ENCODE data around the gene ZPLD1. TPM values are rescaled to one million over a fixed set of nuclear protein-coding genes. Genes with fewer than 3 reads are reported as not detected.

Gene ZPLD1
- total and polyA plus RNA-seq, 8 donors, result 0.07 to 0.19 (median 0.09) TPM; not detected in 3

DNA sequence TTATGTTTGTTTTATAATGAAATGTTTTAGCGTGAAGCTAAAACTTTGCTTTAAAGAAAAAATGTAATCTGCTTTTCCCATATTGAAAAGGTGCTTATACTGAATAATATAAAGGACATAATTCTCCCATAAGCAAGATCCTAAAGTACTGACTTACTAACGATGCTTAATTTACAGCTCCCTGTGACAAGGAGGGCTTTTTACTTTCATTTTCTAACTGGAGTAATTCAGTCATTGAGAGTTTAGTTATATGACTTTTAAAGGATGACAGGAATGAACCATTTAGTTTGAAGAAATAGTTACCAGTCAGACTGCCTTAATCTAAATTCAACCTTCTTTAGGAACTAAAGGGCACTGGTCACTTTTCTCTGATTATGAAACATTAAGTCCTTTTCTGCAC, 19.3 kb upstream of the ZPLD1 start:
- H3K9me3 ChIP-seq, result no peaks in the 10 kb centered on the region
- no peak for FAIRE-seq
- H3K4me1 ChIP-seq, result no peaks in the 10 kb centered on the region
- TF ChIP-seq, protein P1, sequence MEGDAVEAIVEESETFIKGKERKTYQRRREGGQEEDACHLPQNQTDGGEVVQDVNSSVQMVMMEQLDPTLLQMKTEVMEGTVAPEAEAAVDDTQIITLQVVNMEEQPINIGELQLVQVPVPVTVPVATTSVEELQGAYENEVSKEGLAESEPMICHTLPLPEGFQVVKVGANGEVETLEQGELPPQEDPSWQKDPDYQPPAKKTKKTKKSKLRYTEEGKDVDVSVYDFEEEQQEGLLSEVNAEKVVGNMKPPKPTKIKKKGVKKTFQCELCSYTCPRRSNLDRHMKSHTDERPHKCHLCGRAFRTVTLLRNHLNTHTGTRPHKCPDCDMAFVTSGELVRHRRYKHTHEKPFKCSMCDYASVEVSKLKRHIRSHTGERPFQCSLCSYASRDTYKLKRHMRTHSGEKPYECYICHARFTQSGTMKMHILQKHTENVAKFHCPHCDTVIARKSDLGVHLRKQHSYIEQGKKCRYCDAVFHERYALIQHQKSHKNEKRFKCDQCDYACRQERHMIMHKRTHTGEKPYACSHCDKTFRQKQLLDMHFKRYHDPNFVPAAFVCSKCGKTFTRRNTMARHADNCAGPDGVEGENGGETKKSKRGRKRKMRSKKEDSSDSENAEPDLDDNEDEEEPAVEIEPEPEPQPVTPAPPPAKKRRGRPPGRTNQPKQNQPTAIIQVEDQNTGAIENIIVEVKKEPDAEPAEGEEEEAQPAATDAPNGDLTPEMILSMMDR (IDR thresholded peaks at IDR 0.05), result no peak
- no peak for ATAC-seq
- H3K36me3 ChIP-seq, result no peaks in the 10 kb centered on the region
- intact Hi-C loops (cut with DNase I), result no loop called here
- H3K4me3 ChIP-seq, result no peak overlapping the region
- WGBS, 2 donors, result 68 to 73% methylated on average over 2 of the region's 2 CpGs
- H3K27ac ChIP-seq, result no peak overlapping the region
- DNase-seq, result no peak
- H3K27me3 ChIP-seq, result no peaks in the 10 kb centered on the region

DNA sequence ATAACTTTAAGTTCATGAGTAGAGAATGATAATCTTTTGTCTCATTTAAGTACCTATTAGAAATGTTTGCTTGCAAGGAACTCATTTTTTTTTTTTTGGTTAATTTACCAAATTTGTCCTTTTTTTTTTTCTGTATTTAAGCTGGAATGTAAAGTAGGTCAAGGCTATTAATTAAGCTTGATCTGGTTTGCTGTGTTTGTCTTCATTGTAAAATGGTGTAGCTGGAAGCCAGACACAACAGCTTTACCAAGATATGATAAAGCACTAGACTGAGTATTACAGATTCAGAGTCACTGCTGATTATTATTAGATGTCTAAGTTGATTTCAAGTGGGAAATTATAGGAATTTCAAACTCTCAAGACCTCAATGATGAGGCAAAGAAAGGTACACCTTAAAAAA, 15.0 kb upstream of the ZPLD1 start:
- no peaks in the 10 kb centered on the region for H3K27me3 ChIP-seq
- intact Hi-C loops (cut with DNase I), result no loop called here
- FAIRE-seq (no peak), DNase-seq (no peak), ATAC-seq (no peak)
- TF ChIP-seq, protein P1 (IDR thresholded peaks at IDR 0.05), result no peak
- no peaks in the 10 kb centered on the region for H3K4me1 ChIP-seq
- no peak overlapping the region for H3K27ac ChIP-seq
- no peaks in the 10 kb centered on the region for H3K36me3 ChIP-seq
- H3K9me3 ChIP-seq, result no peaks in the 10 kb centered on the region
- no peak overlapping the region for H3K4me3 ChIP-seq

DNA sequence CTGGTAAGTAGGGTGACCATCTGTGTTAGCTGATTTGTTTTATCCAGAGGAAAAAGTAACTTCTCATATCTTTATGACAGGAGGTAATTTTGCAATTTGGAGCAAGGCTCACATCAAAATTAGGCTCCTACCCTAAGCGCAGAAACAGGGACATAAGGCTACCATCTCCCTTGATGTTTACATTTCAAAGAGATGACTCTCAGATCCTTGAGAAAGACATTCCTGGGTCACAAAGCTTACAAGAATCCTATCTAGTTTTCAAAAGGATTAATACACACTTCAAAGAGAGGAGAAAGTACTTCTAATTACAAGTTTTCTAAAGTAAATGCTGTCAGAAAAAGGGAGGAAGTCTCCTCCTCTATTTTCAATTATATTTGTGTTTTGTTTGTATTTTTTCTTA, 7.0 kb downstream of the ZPLD1 start:
- FAIRE-seq (no peak), ATAC-seq (no peak), DNase-seq (no peak)
- 77 to 89% methylated on average over 1 of the region's 1 CpG for WGBS, 2 donors
- no peak overlapping the region for H3K27ac ChIP-seq
- H3K4me3 ChIP-seq, result no peak overlapping the region
- H3K27me3 ChIP-seq, result no peaks in the 10 kb centered on the region
- intact Hi-C loops (cut with DNase I), result no loop called here
- no peaks in the 10 kb centered on the region for H3K4me1 ChIP-seq
- H3K36me3 ChIP-seq, result no peaks in the 10 kb centered on the region
- no peaks in the 10 kb centered on the region for H3K9me3 ChIP-seq
- TF ChIP-seq, protein P1 (IDR thresholded peaks at IDR 0.05), result no peak

DNA sequence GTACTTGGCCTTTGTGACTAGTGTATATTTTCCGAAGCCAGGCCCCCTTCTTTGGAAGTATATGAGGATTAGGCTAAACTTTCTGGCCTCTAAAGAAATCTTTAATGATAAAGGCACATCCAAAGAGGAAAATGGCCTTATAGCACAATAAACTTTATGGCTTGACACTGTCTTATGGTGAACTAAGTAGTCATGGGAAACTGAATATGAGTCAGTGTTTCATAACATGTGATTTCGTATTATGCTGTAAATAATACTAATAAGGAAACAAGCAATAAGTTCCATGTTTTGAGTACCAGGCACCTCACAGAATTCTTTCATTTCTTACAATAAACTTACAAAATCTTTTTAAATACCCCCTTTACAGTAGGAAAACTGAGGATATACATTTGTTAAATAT, 8.2 kb downstream of the ZPLD1 start:
- intact Hi-C loops (cut with DNase I), result no loop called here
- no peak overlapping the region for H3K27ac ChIP-seq
- ATAC-seq, result no peak
- no peaks in the 10 kb centered on the region for H3K9me3 ChIP-seq
- FAIRE-seq, result no peak
- TF ChIP-seq, protein P1 (IDR thresholded peaks at IDR 0.05), result no peak
- no peaks in the 10 kb centered on the region for H3K4me1 ChIP-seq
- no peaks in the 10 kb centered on the region for H3K36me3 ChIP-seq
- WGBS, 2 donors, result 68 to 80% methylated on average over 2 of the region's 2 CpGs
- DNase-seq, result no peak
- H3K27me3 ChIP-seq, result no peaks in the 10 kb centered on the region
- no peak overlapping the region for H3K4me3 ChIP-seq

DNA sequence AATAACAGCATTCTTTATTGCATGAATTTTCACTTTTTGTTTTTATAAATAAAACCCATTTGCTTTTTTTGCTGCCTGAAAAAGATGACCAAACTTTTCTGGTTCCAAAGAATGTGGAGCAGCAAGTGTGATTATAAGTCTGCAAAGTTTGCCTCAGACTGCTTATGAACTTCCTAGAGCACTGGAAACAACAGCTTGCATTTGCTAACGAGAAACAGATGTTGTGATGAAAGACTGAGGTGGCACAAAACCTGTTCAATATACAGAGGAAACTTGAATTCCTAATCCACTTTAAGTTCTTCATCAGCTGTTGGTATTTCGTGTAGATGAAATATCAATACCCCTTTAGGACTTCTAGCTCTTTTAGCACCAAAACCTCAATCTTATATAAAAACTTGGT, 9.3 kb downstream of the ZPLD1 start:
- no peaks in the 10 kb centered on the region for H3K27me3 ChIP-seq
- H3K4me1 ChIP-seq, result no peaks in the 10 kb centered on the region
- TF ChIP-seq, protein P1 (IDR thresholded peaks at IDR 0.05), result no peak
- no peak for DNase-seq
- no peak overlapping the region for H3K27ac ChIP-seq
- ATAC-seq, result no peak
- no peaks in the 10 kb centered on the region for H3K9me3 ChIP-seq
- no peak for FAIRE-seq
- intact Hi-C loops (cut with DNase I), result no loop called here
- 45 to 49% methylated on average over 2 of the region's 2 CpGs for WGBS, 2 donors
- no peaks in the 10 kb centered on the region for H3K36me3 ChIP-seq
- no peak overlapping the region for H3K4me3 ChIP-seq
